H1 (cell line): ENCODE results near the gene MTFR1L. TPM values are rescaled to one million over a fixed set of nuclear protein-coding genes. Genes with fewer than 3 reads are reported as not detected.

Source experiments
- BACH1 ChIP-seq: IDR thresholded peaks from 2 replicates; pipeline ENCODE4 v1.6.1; 2012; ENCODE audit warnings: low read length, improper control_type of control experiment
- BRCA1 ChIP-seq: IDR thresholded peaks from 2 replicates; pipeline ENCODE4 v1.6.1; 2012; ENCODE audit warnings: low read depth, low read length, improper control_type of control experiment
- CBX5 ChIP-seq: fragments of 300-800, 300-1000 bp; sonication (generic); IDR thresholded peaks from 2 replicates; pipeline ENCODE4 v1.7.1; 2016; ENCODE audit warnings: antibody characterized with exemption, low read length, low read depth
- CHD1 ChIP-seq: IDR thresholded peaks from 2 replicates; pipeline ENCODE4 v1.6.1; 2012; ENCODE audit warnings: low read depth, low read length, improper control_type of control experiment
- CREB1 ChIP-seq: IDR thresholded peaks from 2 replicates; pipeline ENCODE4 v1.6.1; 2012; ENCODE audit warnings: inconsistent platforms
- FOSL1 ChIP-seq: IDR thresholded peaks from 2 replicates; pipeline ENCODE4 v1.6.1; 2011; ENCODE audit warnings: mild to moderate bottlenecking, low read depth, low read length, moderate library complexity; ENCODE audit not compliant: insufficient read depth
- GABPA ChIP-seq: IDR thresholded peaks from 2 replicates; pipeline ENCODE4 v1.6.1; 2011; ENCODE audit warnings: mild to moderate bottlenecking, low read length, moderate library complexity, borderline replicate concordance; ENCODE audit not compliant: insufficient read depth
- HDAC2 ChIP-seq, 2 experiments: fragments of 300-600 bp in 1 of 2; sonication (generic) in 1 of 2; IDR thresholded peaks; 2 replicates each; pipeline ENCODE4 v1.6.1; 2011 to 2012; ENCODE audit warnings: low read depth in 2 of 2, low read length in 2 of 2, mild to moderate bottlenecking in 2 of 2, moderate library complexity in 2 of 2, borderline replicate concordance in 1 of 2, inconsistent platforms in 1 of 2
- HDAC6 ChIP-seq: IDR thresholded peaks from one replicate; pipeline ENCODE4 v1.7.1; 2012; ENCODE audit warnings: low read depth, mild to moderate bottlenecking, inconsistent platforms, low read length, moderate library complexity
- JUND ChIP-seq: IDR thresholded peaks from 2 replicates; pipeline ENCODE4 v1.6.1; 2011; ENCODE audit warnings: mild to moderate bottlenecking, improper control_type of control experiment, low read length
- KDM4A ChIP-seq: IDR thresholded peaks from one replicate; pipeline ENCODE4 v1.7.1; 2012; ENCODE audit warnings: low read depth, mild to moderate bottlenecking, moderate library complexity, low read length, inconsistent platforms; ENCODE audit not compliant: severe bottlenecking
- MAX ChIP-seq: IDR thresholded peaks from 2 replicates; pipeline ENCODE4 v1.6.1; 2012; ENCODE audit warnings: inconsistent platforms
- NRF1 ChIP-seq: IDR thresholded peaks from 2 replicates; pipeline ENCODE4 v1.6.1; 2011; ENCODE audit warnings: mild to moderate bottlenecking, low read depth, low read length, improper control_type of control experiment
- POLR2A ChIP-seq, 2 experiments: IDR thresholded peaks; 1 replicate in 1 of 2; 2 replicates in 1 of 2; pipeline ENCODE4 v1.6.1; 2011; ENCODE audit warnings: low read depth in 2 of 2, low read length in 2 of 2, mild to moderate bottlenecking in 2 of 2; ENCODE audit errors: control extremely low read depth in 1 of 2
- POU5F1 ChIP-seq: IDR thresholded peaks from 2 replicates; pipeline ENCODE4 v1.6.1; 2011; ENCODE audit warnings: low read depth, mild to moderate bottlenecking, low read length, moderate library complexity
- RAD21 ChIP-seq, 2 experiments: IDR thresholded peaks in 1 of 2; conservative IDR thresholded peaks in 1 of 2; 2 replicates each; pipeline ENCODE4 v1.6.1; 2011; ENCODE audit warnings: low read depth in 2 of 2, low read length in 2 of 2, improper control_type of control experiment in 1 of 2, inconsistent platforms in 1 of 2, mild to moderate bottlenecking in 1 of 2, moderate library complexity in 1 of 2
- RFX5 ChIP-seq: IDR thresholded peaks from 2 replicates; pipeline ENCODE4 v1.6.1; 2011; ENCODE audit warnings: low read depth, low read length, improper control_type of control experiment, borderline replicate concordance
- SIN3A ChIP-seq, 2 experiments: IDR thresholded peaks in 1 of 2; conservative IDR thresholded peaks in 1 of 2; 2 replicates each; pipeline ENCODE4 v1.6.1; 2011 to 2012; ENCODE audit warnings: low read length in 2 of 2, improper control_type of control experiment in 1 of 2, low read depth in 1 of 2, mild to moderate bottlenecking in 1 of 2
- SIX5 ChIP-seq: IDR thresholded peaks from 2 replicates; pipeline ENCODE4 v1.6.1; 2011; ENCODE audit warnings: mild to moderate bottlenecking, low read depth, low read length
- SP4 ChIP-seq: IDR thresholded peaks from 2 replicates; pipeline ENCODE4 v1.6.1; 2012; ENCODE audit warnings: low read length, inconsistent platforms
- SUZ12 ChIP-seq: fragments of 200-600 bp; sonication (generic); IDR thresholded peaks from 2 replicates; pipeline ENCODE4 v1.6.1; 2012; ENCODE audit warnings: mild to moderate bottlenecking, inconsistent platforms, low read length, moderate library complexity, mixed read lengths
- TEAD4 ChIP-seq: IDR thresholded peaks from 2 replicates; pipeline ENCODE4 v1.6.1; 2012; ENCODE audit warnings: low read depth, low read length, inconsistent platforms, mixed read lengths
- USF2 ChIP-seq: IDR thresholded peaks from 2 replicates; pipeline ENCODE4 v1.6.1; 2011; ENCODE audit warnings: low read length, improper control_type of control experiment
- YY1 ChIP-seq: IDR thresholded peaks from 2 replicates; pipeline ENCODE4 v1.6.1; 2011; ENCODE audit warnings: low read depth, mild to moderate bottlenecking, low read length
- polyA plus RNA-seq, 7 experiments: library from polyadenylated mRNA; depleted of rRNA in 3 of 7; stranded (reverse) in 5 of 7; unstranded in 2 of 7; fragments of >200 nt in 5 of 7; fragments of 200-250 nt in 2 of 7; gene quantifications; 1 replicate in 5 of 7; 2 replicates in 1 of 7; 4 replicates in 1 of 7; pipeline versions ENCODE4 v1.2.1 to v1.2.3, GENCODE V29; 2011 to 2013; ENCODE audit warnings: missing spikeins in 2 of 7, mixed read lengths in 2 of 7
- total RNA-seq: library from RNA; stranded (reverse); fragmentation: NEBNext Ultra II Directional; extraction: Animal tissue kit (Norgen Biotek cat#: 25700); gene quantifications from 2 replicates; pipeline ENCODE4 v1.2.1, GENCODE V29; 2021

MTFR1L gene
- total and polyA plus RNA-seq, 2 of the 8 experiments (the other 6 are each of a cell fraction or from before 2014, with no cell fraction given) = 20.8 to 23.1 TPM

- no peak for TF ChIP-seq RFX5
- TF ChIP-seq SUZ12 = no peak
- no peak for TF ChIP-seq FOSL1
- no peak for TF ChIP-seq TEAD4
- TF ChIP-seq KDM4A = peak; percentile 97
- TF ChIP-seq HDAC2 (IDR thresholded peaks at IDR 0.05; ENCODE audit: borderline replicate concordance in 1 of 2, low read depth in 2 of 2, low read length in 2 of 2) = no peak
- TF ChIP-seq MAX = peak; percentile 44
- no peak for TF ChIP-seq HDAC6
- TF ChIP-seq CHD1 = no peak
- TF ChIP-seq GABPA = peak; percentile 76; the same call in 1 of the 2 replicates
- TF ChIP-seq BRCA1 = peak; percentile 85
- TF ChIP-seq POU5F1 = no peak
- TF ChIP-seq SIX5 = no peak
- TF ChIP-seq JUND = no peak
- no peak for TF ChIP-seq USF2
- TF ChIP-seq CREB1 = 0 out of 2 replicates have a peak, but pooled peaks have one; percentile 11
- TF ChIP-seq CBX5 = no peak
- TF ChIP-seq SIN3A (conservative IDR thresholded peaks at IDR 0.05 in 1 of 2, IDR thresholded peaks at IDR 0.05 in 1 of 2; ENCODE audit: low read depth in 1 of 2, low read length in 2 of 2) = peak in 1 of 2 experiments; percentile 64; a peak in 2 of 4 replicates
- TF ChIP-seq POLR2A (IDR thresholded peaks at IDR 0.05; ENCODE audit: control extremely low read depth in 1 of 2, low read depth in 2 of 2, low read length in 2 of 2) = peak; percentile 36 to 81
- peak; percentile 42; the same call in 1 of the 2 replicates for TF ChIP-seq NRF1
- no peak for TF ChIP-seq RAD21 (IDR thresholded peaks at IDR 0.05 in 1 of 2, conservative IDR thresholded peaks at IDR 0.05 in 1 of 2; ENCODE audit: low read depth in 2 of 2, low read length in 2 of 2)
- no peak for TF ChIP-seq SP4
- TF ChIP-seq YY1 = no peak
- TF ChIP-seq BACH1 = no peak
Observed at GRCh38 chr1:25819491-25820246, at the start of gene MTFR1L (continued).
